Measurements from ENCODE around the gene ZNF341. TPM values are rescaled to one million over a fixed set of nuclear protein-coding genes. Genes with fewer than 3 reads are reported as not detected.

ZNF341 gene
- polyA plus RNA-seq, 1 experiment = 2.9 TPM

- Histone ChIP-seq H3K4me3 (ENCODE audit: low read depth, low read length) (no peak overlapping the region), H3K27me3 (ENCODE audit: control insufficient read depth, insufficient read depth, low read length) (no peaks in the 10 kb centered on the region), H3K36me3 (ENCODE audit: control insufficient read depth, insufficient read depth, low read length) (peaks cover 4% of the 10 kb centered on the region)
- CTCF ChIA-PET = no interaction called here
- DNase-seq (ENCODE audit: low read depth) = no peak
- no peak for TF ChIP-seq CTCF (IDR thresholded peaks at IDR 0.05; ENCODE audit: insufficient read depth, low read depth, low read length)
- POLR2A ChIA-PET = no interaction called here
Observed at GRCh38 chr20:33833333-33833732, 101.5 kb downstream of the ZNF341 start.

- no peaks in the 10 kb centered on the region for H3K27me3 ChIP-seq (ENCODE audit: control insufficient read depth, insufficient read depth, low read length)
- CTCF ChIA-PET = interaction anchor here (0.6 to 1.5 kb wide), 2 partner anchors 10 to 1045 kb away, joined by 4 read pairs; no protein-coding TSS in a partner anchor
- no peak for TF ChIP-seq CTCF (IDR thresholded peaks at IDR 0.05; ENCODE audit: insufficient read depth, low read depth, low read length)
- DNase-seq (ENCODE audit: low read depth) = no peak
- H3K36me3 ChIP-seq (ENCODE audit: control insufficient read depth, insufficient read depth, low read length) = peaks cover 4% of the 10 kb centered on the region
- POLR2A ChIA-PET = no interaction called here
- H3K4me3 ChIP-seq (ENCODE audit: low read depth, low read length) = no peak overlapping the region
Observed at GRCh38 chr20:33835615-33836172, 103.9 kb downstream of the ZNF341 start.

- no peaks in the 10 kb centered on the region for H3K27me3 ChIP-seq (ENCODE audit: control insufficient read depth, insufficient read depth, low read length)
- no peak for TF ChIP-seq CTCF (IDR thresholded peaks at IDR 0.05; ENCODE audit: insufficient read depth, low read depth, low read length)
- ChIA-PET CTCF (interaction anchor here (0.6 to 1.5 kb wide), 3 partner anchors 10 to 1044 kb away, joined by 3 to 4 read pairs (median 4); no protein-coding TSS in a partner anchor), POLR2A (no interaction called here)
- H3K36me3 ChIP-seq (ENCODE audit: control insufficient read depth, insufficient read depth, low read length) = peaks cover 4% of the 10 kb centered on the region
- no peak overlapping the region for H3K4me3 ChIP-seq (ENCODE audit: low read depth, low read length)
- no peak for DNase-seq (ENCODE audit: low read depth)
Observed at GRCh38 chr20:33836277-33836676, 104.5 kb downstream of the ZNF341 start.

- H3K27me3 ChIP-seq (ENCODE audit: control insufficient read depth, insufficient read depth, low read length) = no peaks in the 10 kb centered on the region
- H3K4me3 ChIP-seq (ENCODE audit: low read depth, low read length) = no peak overlapping the region
- no peak for DNase-seq (ENCODE audit: low read depth)
- POLR2A ChIA-PET = no interaction called here
- H3K36me3 ChIP-seq (ENCODE audit: control insufficient read depth, insufficient read depth, low read length) = peaks cover 4% of the 10 kb centered on the region
- CTCF ChIA-PET = interaction anchor here (0.9 kb wide), 1 partner anchor 232 kb away, joined by 3 read pairs; no protein-coding TSS in a partner anchor
- TF ChIP-seq CTCF (IDR thresholded peaks at IDR 0.05; ENCODE audit: insufficient read depth, low read depth, low read length) = no peak
Observed at GRCh38 chr20:33837096-33837830, 105.5 kb downstream of the ZNF341 start.

GRCh38 chr20:33838035-33838864, 106.5 kb downstream of the ZNF341 start:
- ChIA-PET CTCF (no interaction called here), POLR2A (no interaction called here)
- no peak for TF ChIP-seq CTCF (IDR thresholded peaks at IDR 0.05; ENCODE audit: insufficient read depth, low read depth, low read length)

More at GRCh38 chr20:33838035-33838864, 106.5 kb downstream of the ZNF341 start:
- DNase-seq (ENCODE audit: low read depth) = no peak
- no peaks in the 10 kb centered on the region for H3K27me3 ChIP-seq (ENCODE audit: control insufficient read depth, insufficient read depth, low read length)
- H3K36me3 ChIP-seq (ENCODE audit: control insufficient read depth, insufficient read depth, low read length) = peaks cover 2% of the 10 kb centered on the region
- H3K4me3 ChIP-seq (ENCODE audit: low read depth, low read length) = no peak overlapping the region
